Stimulated activated CD4-positive, alpha-beta T cell treated with anti-CD3 and anti-CD28 coated beads, Interleukin-1b, Interleukin-23, amount 100 ng/mL, for 1 hour (primary cell): ENCODE measurements around the gene SCUBE3.

ENCODE experiments used
- DNase-seq, 2 donors: peaks; one replicate each; pipeline ENCODE4 v3.0.0-alpha.2; 2020; ENCODE audit warnings: low read depth in 2 of 2

Gene SCUBE3

DNA sequence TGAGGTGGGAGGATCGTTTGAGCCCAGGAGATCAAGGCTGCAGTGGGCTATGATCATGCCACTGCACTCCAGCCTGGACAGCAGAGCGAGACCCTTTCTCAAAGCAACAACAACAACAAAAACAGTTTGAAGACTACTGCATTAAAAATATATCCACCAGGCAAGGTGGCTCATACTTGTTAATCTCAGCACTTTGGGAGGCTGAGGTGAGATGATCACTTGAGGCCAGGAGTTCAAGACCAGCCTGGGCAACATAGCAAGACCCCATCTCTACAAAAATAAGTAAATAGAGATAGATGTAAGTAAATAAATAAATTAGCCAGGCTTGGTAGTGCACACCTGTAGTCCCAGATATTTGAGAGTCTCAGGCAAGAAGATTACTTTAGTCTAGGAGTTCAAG, 58.2 kb downstream of the SCUBE3 start:
- no peak for DNase-seq

DNA sequence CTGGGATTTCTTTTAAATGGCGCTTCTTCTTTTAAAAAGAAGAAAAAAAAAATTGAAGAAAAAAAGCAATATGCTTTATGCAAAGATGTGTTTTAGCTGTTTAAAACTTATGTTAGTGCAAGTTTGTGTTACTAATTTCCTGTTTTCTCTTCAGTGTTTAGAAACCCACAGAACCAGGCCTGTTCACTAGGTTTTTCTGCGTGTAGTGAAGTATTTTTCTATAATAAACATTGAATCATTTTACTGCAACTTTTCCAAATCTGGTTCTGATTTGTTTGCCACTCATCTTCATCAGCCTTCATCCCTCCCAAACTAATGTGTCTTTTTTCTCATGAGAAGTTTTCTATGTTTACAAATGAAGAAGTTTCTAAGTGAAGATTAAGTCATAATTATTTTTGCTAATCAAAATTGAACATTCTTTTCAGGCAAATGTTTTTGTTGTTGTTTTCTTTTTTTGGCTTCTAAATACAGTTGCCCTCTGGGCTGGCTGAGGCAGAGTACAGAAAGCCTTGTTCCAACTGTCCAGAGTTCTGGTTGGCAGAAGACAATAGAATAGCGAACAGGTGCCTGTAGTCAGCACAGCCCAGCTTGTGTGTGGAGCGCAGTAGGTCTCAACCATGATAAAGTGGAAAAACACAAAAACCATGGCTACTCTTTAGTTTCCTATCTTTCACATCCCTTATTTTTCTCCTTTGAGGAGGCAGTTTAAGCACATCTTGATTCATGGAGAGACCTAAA, 60.2 kb downstream of the SCUBE3 start:
- DNase-seq, result no peak

- DNase-seq, result no peak
Observed at GRCh38 chr6:35275744-35276260, 62.0 kb downstream of the SCUBE3 start.

DNA sequence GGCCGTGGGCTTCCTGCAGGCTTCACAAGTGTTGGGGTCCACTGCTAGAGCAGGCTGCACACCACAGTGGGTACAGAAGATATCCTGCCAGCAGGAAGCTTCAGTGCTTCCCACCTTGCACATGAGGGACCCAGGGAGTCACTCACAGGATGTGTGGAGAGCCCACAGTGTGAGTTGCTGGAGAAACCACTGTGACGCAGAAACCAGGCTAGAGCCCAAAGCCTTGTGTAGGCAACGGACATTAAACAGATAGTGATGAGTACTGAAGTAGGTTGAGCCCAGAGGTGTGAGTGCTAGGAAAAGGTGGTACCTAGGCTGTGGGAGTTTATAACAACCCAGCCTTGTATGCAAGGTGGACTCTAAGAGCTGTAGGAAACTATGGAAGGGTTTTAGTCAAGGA, 65.0 kb downstream of the SCUBE3 start:
- no peak for DNase-seq

GRCh38 chr6:35280903-35281302, 67.1 kb downstream of the SCUBE3 start:
- DNase-seq, result no peak

DNA sequence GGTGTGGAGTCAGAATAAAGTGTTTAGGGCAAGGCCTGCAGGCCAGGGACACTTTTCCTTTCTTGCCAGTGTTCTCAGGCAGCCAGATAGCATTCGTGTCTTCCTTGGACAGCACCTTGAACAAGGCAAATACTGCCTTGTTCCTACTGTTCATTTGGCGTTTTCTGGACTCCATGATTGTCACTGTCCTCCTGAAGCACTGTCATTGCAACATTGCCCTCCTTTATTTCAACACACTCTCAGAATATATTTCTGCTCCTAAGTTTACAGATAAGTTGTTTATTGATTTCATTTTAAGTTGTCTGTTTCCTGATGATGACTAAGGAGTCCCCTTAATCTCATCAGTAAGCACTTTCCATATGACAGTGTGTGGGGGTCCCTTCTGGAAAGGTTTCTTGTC, 68.7 kb downstream of the SCUBE3 start:
- no peak for DNase-seq

GRCh38 chr6:35283361-35283760, 69.6 kb downstream of the SCUBE3 start:
- no peak for DNase-seq

DNA sequence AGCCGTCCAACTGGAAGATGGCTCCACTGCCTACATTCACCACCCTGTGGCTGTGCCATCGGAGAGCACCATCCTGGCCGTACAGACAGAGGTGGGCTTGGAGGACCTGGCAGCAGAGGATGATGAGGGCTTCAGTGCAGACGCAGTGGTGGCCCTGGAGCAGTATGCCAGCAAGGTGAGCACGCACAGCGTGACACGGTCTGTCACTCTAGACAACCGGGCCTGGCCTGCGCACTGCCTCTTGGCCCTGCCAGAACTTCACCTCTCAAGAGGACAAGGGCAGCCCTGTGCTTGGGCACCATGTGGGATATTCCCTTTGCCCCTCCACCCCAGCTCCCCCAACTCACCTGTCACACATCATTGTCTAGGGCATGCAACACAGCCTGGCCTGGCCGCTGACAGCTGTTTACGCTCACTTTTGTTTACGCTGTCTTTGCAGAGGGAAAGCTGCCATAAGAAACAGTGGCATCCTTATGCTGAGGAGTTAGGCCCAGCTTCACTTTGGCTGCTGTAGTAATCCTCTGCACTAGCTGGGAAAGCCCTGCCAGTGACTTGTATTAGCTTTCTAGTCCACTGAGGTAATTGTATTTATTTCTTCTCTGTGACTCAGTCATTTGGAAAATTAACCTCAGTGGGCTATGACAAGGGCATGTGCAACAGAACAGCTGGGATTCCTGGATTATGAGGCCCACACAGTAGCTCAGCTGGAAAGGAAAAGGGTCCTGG, 74.1 kb downstream of the SCUBE3 start:
- no peak for DNase-seq

- no peak for DNase-seq
Observed at GRCh38 chr6:35288834-35289233, 75.1 kb downstream of the SCUBE3 start.

- DNase-seq, result no peak
Observed at GRCh38 chr6:35291491-35291890, 77.7 kb downstream of the SCUBE3 start.

DNA sequence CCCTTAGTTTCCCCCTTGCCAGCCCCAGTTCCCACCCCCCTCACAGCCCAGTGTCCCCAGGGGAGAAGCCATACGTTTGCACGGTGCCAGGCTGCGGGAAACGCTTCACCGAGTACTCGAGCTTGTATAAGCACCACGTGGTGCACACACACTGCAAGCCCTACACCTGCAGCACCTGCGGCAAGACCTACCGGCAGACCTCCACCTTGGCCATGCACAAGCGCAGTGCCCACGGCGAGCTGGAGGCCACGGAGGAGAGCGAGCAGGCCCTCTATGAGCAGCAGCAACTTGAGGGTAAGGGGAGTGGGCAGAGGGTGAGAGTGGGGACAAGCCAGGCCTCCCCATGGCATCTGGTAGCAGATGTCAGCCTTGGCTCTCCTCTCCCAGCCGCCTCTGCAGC, 78.7 kb downstream of the SCUBE3 start:
- DNase-seq, result no peak

- DNase-seq, result no peak
Observed at GRCh38 chr6:35293681-35294080, 79.9 kb downstream of the SCUBE3 start.

GRCh38 chr6:35294308-35294945, 80.7 kb downstream of the SCUBE3 start:
- no peak for DNase-seq

DNA sequence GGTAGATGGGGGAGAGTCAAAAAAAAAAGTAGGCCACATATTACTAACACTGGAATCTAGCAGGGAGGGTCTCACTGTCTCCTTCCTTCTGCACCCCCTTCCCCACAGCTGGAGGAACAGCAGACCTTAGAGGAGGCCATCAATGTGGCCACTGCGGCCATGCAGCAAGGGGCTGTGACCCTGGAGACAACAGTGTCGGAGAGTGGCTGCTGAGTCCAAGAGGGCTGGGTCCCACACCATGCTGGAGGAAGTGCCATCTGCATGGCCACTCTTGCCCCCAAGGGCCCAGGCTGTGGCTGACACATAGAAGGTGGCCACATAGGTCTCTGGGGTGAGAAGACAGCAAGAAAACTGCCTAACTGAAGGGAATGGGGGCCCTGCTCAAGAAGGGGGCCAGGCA, 81.3 kb downstream of the SCUBE3 start:
- DNase-seq, result no peak

DNA sequence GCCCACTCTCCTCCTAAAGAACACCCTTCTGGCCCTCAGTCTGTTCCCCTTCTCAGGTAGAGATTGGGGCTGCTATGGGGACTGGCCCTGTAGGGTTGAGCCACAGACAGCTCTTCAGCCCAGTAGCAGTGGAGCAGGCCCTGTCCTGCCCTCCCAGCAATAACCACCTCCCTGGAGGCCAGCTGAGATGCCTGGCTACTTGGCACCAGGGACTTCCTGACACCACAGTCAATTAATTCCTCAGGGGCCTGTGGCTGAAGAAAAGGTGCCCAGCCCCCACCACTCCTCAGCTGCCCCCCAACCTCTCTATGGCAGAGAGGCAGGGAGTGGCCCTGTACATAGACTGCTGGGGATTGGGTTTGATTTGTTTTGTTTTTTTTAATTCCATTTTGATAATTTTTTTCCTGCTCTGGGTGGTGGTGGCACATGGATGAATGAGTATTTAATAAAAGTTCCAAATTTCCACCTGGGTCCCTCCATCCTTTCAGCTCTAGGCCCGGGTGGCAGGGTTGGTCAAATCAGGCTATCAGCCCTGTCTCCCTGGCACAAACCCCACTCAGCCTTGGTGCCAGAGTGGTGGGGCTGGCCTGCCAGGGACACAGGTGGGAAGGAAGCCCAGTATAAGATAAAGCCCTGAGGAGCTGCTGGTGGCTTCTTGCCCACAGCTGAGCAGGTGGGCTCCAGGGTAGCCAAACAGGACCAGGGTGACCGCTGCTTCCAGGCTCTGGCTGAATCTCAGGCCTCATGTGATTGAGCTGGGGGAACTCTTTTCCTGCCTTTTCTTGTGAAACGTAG, 82.0 kb downstream of the SCUBE3 start:
- no peak for DNase-seq

DNA sequence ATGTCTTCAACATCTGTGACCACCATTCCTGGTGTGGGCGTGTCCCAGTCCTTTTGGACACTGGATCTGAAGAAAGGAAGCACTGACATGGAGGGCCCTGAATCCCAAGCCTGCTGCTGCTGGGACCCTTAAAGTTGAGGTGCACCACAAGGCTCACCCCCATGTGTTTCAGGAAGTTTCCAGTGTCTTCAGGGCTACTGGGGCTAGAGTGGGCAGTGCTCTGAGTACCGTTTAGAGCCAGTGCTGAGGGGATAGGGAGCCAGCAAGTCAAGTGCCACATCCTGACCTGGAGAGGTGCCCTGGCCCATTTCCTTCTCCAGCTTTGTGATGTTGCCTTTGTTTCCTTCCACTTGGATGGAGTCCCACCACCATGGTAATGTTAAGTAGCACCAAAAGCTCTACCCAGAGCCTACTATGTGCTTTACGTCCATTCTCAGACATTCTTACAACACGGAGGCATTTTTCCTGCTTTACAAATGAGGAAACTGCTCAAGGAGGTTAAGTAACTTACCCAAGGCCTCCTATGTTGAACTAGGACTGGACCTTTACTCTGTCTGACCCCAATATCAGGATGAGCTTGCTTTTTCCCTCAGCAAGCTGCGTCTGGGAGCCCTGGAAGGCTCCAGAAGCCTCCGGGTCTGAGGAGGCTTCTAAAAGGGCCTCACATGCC, 83.3 kb downstream of the SCUBE3 start:
- DNase-seq, result no peak

GRCh38 chr6:35297601-35298481, 84.1 kb downstream of the SCUBE3 start, which contains the start of gene DEF6:
DEF6 (plus strand) TSS chr6:35297818; CDS start chr6:35297857, 39 bp downstream.
- peak; percentile 64 to 76 for DNase-seq

GRCh38 chr6:35298625-35299140, 84.9 kb downstream of the SCUBE3 start:
- DNase-seq, result no peak

GRCh38 chr6:35299674-35300073, 85.9 kb downstream of the SCUBE3 start:
- no peak for DNase-seq

DNA sequence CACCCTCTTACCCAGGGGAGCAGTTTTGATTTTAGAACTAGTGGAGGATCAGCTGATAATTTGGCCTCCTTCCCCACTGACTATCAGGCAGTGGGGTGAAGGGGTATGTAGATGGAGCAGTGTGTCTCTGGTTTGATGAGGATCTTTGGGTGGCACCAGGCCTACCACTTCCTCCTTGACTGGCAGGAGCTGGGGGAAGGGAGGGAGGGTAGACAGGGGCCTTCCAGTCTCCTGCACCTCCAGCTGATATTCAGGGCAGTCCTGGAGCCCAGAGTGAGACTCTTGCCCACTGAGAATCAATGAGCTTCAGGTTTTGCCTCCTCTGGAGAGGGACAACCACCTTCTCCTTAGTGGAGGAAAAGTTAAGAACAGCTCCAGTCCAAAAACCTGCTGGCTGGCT, 87.1 kb downstream of the SCUBE3 start:
- no peak for DNase-seq
